Right hindlimb (tissue), 1 donor: ENCODE results near the gene FBN1.

Experiments used
- DNase-seq: peaks from one replicate; pipeline ENCODE4 v3.0.0-alpha.2; 2018

Gene FBN1

DNA sequence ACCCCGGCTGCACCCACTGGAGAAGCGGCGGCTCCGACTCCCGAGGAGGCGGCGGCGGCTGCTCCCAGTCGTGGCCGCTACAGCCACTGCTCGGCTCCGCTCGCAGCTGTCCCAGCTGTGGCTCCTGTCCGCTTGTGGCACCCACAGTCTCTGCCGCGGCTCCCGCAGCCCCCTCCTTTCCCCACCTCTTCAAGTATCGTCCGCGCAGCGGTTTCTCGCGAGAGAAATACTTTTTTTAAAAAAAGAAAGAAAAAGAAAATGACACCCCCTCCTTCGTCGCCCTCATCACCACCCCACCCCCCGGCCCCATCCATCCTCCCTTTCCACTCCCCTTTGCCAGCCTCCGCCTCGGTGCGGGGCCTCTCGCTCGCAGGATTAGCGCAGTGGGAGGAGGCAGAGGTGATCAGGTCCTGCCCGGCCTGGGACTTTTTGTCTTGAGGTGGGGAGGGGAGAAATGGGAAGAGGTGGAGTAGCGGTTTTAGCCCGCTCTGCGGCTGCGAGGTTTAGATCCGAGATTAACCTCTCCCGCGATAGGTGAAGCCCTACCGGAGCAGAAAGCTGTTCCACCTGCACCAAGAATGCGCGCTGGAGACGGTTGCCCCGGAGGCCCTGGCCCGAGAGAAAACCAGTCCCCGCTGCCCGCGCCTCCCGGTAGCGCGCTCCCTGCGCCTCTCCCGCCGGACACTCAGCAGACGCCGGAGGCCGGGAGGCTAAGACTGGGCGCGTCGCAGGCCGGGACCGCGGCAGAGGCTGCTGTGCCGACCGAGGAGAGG is at the start of gene FBN1:
Gene FBN1 (minus strand): TSS at position 152 of the 773 bp plus-strand sequence. CDS start 940 bp downstream, outside the sequence.
- peak; percentile 92 for DNase-seq

DNA sequence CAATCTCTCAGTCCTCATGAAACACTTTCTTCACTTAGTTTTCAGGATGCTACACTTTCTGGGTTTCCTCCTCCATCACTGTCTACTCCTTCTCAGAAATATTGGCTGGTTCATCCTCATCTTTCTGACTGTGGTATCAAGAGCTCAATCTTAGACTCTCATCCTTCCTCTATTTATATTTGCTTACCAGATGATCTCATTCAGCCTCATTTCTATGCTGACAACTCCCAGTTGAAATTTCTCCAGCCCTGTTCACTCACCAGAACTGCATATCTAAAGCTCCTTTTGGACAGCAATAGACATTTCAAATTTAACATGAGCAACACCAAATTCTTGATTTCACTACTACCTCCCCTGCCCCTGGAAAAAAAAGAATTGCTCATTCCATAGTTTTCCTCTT is 48.0 kb upstream of the FBN1 start:
- DNase-seq: no peak

- no peak for DNase-seq
Measured at GRCh38 chr15:48688493-48688892, 43.0 kb upstream of the FBN1 start.

DNA sequence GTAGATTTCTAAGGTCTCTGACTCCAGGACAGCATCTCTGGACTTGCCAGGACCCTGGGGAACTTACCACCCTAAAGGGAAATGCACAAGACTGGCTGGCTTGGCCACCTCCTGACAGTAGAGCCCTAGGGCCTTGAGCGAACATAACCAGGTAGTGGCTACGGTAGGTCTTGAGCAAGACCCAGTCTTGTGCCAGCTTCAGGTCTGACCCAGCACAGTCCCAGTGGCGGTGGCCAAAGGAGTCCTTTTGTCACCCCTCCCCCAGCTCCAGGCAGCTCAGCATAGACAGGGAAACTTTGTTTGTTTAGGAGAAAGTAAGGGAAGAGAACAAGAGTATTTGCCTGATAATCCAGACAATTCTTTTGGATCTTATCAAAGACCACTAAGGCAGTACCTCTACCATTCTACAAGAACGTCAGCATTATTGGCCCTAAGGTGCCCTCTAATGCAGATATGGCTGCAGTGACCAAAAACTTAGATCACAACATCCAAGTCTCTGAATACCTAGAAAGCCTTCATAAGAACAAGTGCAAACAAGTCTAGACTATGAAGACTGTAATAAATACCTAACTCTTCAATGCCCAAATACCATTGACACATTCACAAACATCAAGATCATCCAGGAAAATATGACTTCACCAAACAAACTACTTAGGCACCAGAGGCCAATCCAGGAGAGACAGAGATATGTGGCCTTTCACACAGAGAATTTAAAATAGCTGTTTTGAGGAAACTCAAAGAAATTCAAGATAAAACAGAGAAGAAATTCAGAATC is 38.7 kb upstream of the FBN1 start:
- DNase-seq: no peak

DNA sequence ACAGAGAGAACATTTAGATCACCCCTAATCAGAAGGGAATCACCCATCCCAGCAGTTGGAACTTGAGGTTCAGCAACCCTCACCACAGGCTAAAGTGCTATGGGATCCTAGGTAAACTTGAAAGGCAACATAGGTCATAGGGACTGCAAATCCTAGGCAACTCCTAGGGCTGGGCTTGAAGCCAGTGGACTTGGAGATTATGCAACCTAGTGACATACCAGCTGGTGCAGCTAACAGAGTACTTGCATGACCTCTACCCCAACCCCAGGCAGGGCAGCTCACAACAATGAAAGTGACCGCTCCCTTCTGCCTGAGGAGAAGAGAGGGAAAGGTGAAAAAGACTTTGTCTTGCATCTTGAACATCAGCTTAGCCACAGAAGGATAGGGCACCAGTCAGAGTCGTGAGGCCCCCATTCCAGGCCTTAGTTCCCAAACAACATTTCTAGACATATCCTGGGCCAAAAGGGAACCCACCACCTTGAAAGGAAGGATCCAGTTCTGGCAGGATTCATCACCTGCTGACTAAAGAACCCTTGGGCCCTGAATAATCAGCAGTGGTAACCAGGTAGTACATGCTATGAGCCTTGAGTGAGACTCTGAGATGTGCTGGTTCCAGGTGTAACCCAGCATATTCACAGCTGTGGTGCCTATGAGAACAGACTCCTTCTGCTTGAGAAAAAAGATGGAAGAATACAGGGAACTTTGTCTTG is 37.6 kb upstream of the FBN1 start:
- DNase-seq: no peak

GRCh38 chr15:48681353-48681752 is 35.8 kb upstream of the FBN1 start:
- DNase-seq: no peak

DNA sequence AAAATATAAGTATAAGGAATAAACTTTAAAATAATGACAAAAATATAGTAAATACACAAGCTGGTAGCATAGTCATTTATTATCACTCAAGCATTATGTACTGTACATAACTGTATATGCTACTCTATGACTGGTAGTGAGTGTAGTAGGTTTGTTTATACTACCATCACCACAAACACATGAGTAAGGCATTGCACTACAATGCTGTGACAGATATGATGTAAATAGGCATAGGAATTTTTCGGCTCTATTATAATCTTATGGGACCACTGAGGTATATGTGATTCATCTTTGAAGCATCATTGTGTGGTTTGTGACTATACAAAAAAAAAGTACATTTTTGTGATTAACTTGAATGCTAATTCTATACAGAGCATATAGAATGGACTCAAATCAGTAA is 35.3 kb upstream of the FBN1 start:
- no peak for DNase-seq

DNA sequence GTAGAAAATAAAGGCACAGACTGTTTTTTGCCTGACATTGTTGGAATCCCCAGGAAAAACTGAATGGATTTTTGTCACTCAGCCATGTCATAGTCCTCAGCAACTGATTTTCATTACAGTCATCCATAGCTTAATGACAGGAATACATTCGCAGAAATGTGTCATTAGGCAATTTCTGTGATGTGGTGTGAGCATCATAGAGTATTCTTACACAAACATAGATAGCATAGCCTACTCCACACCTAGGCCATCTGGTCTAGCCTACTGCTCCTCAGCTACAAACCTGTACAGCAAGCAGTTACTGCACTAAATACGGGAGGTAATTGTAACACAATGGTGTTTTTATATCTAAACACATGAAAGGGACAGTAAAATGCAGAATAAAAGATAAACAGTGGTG is 34.4 kb upstream of the FBN1 start:
- no peak for DNase-seq

- DNase-seq: no peak
Measured at GRCh38 chr15:48678851-48679250, 33.3 kb upstream of the FBN1 start.

DNA sequence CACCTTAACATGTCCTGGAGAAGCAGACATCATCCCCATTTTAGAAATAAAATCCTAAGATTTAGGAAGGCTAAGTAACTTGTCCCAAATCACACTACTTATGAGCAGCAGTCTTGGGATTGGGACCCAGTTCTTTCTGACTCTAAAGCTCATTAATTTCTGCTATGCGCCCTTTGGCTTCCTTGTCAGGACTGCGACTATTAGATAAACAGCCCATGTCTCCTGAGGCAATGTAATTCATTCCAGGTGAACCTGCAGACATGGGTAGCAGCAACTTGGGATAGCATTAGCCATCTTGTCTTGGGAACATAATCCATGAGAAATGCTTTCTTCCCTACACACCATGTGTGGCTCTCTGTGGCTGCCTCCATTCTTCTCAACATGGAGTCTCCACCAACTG is 32.3 kb upstream of the FBN1 start:
- no peak for DNase-seq

GRCh38 chr15:48675436-48675835 is 29.9 kb upstream of the FBN1 start:
- no peak for DNase-seq

DNA sequence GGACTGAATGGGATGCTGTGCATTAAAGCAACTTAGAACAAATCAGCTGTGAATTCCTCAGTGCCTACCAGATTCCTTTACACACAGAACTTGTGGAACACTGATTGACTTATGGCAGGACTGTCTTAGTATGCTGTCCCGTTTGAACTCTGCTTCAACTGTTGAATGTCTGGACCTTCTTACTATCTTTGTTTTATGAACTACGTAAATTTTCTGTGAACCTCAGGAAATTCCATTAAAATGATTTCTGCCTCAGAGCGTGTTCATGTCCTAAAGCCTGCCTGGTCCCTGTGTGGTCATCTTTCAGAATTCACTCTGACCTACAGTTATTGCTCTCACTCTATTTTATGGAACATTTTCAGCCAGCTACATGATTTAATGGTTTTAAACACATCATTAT is 29.4 kb upstream of the FBN1 start:
- no peak for DNase-seq

GRCh38 chr15:48672206-48672605 is 26.7 kb upstream of the FBN1 start:
- no peak for DNase-seq

GRCh38 chr15:48671103-48672022 is 25.9 kb upstream of the FBN1 start:
- peak; percentile 72 for DNase-seq

GRCh38 chr15:48667701-48668100 is 22.2 kb upstream of the FBN1 start:
- no peak for DNase-seq

DNA sequence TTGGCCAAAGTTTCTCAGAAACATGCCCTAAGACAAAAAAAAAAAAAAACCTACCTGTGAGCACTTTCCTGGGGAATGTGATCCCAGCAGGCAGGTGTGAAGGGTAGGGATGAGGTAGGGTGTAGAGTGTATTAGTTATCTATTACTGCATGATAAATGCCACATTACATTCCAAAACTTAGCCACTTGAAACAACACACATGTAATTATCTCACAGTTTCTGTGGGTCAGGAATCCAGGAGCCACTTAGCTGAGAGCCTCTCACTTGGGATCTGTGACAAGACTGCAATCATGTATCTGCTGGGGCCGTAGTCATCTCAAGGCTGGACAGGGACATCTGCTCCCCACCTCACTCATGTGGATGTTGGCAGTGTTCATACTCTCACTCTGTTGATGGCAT is 18.9 kb upstream of the FBN1 start:
- DNase-seq: no peak

- no peak for DNase-seq
Measured at GRCh38 chr15:48657950-48658591, 12.6 kb upstream of the FBN1 start.

- DNase-seq: no peak
Measured at GRCh38 chr15:48654801-48655200, 9.3 kb upstream of the FBN1 start.

DNA sequence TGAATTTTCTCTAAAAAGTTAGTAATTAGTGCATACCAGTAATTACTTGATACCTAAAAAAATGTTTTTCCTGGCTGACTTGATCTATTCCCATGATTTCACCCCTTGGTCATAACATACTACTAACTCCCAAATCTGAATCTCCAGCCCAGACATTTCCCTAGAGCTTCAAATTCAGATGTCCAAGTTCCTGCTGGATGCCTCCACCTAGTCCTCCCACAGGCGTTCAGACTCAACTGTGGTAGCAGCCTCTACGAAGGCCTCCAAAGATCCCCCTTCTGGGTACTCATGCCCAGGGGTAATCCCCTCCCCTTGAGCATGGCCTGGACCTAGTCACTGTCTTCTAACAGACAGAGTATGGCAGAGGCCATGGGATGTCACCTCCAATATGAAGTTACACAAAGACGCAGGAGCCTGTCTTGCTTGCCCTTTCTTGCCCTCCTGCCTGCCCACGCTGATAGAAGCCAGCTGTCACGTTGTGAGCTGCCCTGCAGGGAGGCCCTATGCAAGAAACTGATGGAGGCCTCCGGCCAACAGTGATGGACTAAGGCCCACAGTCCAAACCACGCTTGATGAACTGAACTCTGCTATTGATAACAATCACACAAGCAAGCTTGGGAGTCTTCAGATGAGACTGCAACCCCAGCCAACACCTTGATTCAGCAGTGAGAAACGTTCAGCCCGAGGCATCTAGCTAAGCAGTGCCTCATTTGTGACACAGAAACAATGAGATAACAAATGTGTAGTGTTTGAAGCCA is 8.6 kb upstream of the FBN1 start:
- no peak for DNase-seq

DNA sequence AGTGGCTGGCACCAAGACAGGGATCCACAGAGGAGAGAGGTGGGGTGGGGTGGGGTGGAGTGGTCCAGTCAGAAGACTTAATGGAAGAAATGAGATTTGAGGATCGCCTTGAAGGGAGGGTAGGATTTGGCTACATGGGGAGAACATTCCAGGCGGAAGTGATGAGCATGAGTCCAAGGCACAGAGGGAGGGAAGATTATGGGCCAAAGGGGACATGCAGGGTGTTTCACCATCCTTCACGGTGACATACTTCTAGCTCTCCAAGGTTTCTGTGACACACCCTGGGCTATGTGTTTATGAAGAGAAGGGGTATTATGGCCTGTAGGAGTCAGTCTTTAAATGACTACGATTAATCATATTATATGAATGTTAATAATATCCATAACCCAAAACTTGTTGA is 7.7 kb upstream of the FBN1 start:
- no peak for DNase-seq

DNA sequence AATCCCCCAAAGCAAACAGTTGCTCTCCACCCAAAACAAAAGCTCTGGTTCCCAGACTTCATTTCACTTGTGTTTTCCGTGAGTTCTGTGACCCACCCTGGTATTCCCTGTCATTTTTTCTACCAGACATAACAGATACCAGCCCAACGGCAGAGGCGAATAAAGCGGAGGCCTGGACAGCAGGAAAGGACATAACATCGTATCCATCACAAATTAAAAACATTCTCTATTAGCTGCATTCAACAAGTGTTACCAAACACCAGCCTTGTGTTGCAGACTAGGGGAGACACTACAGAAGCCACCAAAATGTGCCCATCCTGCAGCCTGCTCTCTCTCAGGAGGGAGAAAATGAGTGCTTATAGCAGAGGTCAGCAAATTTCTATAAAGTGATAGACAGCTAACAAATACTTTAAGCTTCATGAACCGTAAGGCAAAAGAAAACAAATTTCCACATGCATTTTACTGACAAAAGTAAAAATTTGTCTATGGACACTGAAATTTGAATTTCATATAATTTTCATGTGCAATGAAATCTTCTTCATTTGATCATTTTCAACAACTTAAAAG is 7.1 kb upstream of the FBN1 start:
- no peak for DNase-seq
